IMR-90 (cell line): ENCODE measurements around the gene TSPAN19. TPM values are rescaled to one million over a fixed set of nuclear protein-coding genes. Genes with fewer than 3 reads are reported as not detected.

Source experiments
- ATAC-seq: fragments of 200-7000 bp; cut with Tn5 transposase; 2 replicates; pipeline ENCODE4 v1.9.1; 2020; ENCODE audit warnings: low read depth, mild to moderate bottlenecking, moderate library complexity
- BruUV-seq: library from RNA; stranded (reverse); fragments of 400-500 nt; replicated peaks from 2 replicates; lab custom pipeline; 2021; lab: Mats Ljungman, UMichigan
- CTCF ChIA-PET: fragments of 300-600 bp; formaldehyde crosslinking; extraction: SDS; loops from one replicate; lab custom pipeline; 2021; ENCODE audit warnings: antibody characterized with exemption; lab: Yijun Ruan, JAX
- POLR2A ChIA-PET: fragments of 300-600 bp; sonication (Branson Sonifier 250); formaldehyde crosslinking; loops from one replicate; lab custom pipeline; 2022; ENCODE audit warnings: antibody characterized with exemption; ENCODE audit not compliant: unreplicated experiment; lab: Charles Lee
- DNase-seq: peaks from one replicate; pipeline ENCODE4 v3.0.0; 2013
- H2AFZ ChIP-seq: replicated peaks from 2 replicates; pipeline ENCODE3; 2013; ENCODE audit warnings: low read length, mild to moderate bottlenecking; ENCODE audit not compliant: poor library complexity
- H2AK5ac ChIP-seq: 2 replicates; pipeline ENCODE4 v1.6.1; 2013; ENCODE audit warnings: low read depth, low read length, inconsistent platforms
- H2AK9ac ChIP-seq: replicated peaks from 2 replicates; pipeline ENCODE3; 2013; ENCODE audit warnings: mild to moderate bottlenecking, low read depth, low read length, moderate library complexity; ENCODE audit not compliant: poor library complexity
- H2BK120ac ChIP-seq: 2 replicates; pipeline ENCODE4 v1.6.1; 2013; ENCODE audit warnings: low read depth, low read length, inconsistent platforms
- H2BK15ac ChIP-seq: 3 replicates; pipeline ENCODE4 v1.6.1; 2013; ENCODE audit warnings: low read depth, low read length, inconsistent platforms
- H2BK20ac ChIP-seq: 2 replicates; pipeline ENCODE4 v1.6.1; 2013; ENCODE audit warnings: low read depth, mild to moderate bottlenecking, inconsistent platforms, low read length, moderate library complexity
- H2BK5ac ChIP-seq: 2 replicates; pipeline ENCODE4 v1.6.1; 2013; ENCODE audit warnings: mild to moderate bottlenecking, low read depth, low read length, inconsistent platforms; ENCODE audit not compliant: poor library complexity, severe bottlenecking
- H3K14ac ChIP-seq: replicated peaks from 2 replicates; pipeline ENCODE4 v1.6.1; 2013; ENCODE audit warnings: low read depth, low read length, inconsistent platforms
- H3K18ac ChIP-seq: 2 replicates; pipeline ENCODE4 v1.6.1; 2013; ENCODE audit warnings: low read depth, low read length, control low read depth
- H3K23ac ChIP-seq: 2 replicates; pipeline ENCODE4 v1.6.1; 2013; ENCODE audit warnings: low read depth, low read length, inconsistent platforms
- H3K27ac ChIP-seq: 2 replicates; pipeline ENCODE4 v1.5.1; 2013; ENCODE audit warnings: mild to moderate bottlenecking, control low read depth, low read length; ENCODE audit not compliant: insufficient read depth
- H3K27me3 ChIP-seq: 2 replicates; pipeline ENCODE4 v1.6.1; 2013; ENCODE audit warnings: low read length; ENCODE audit not compliant: control insufficient read depth, insufficient read depth
- H3K36me3 ChIP-seq: 2 replicates; pipeline ENCODE4 v1.6.1; 2013; ENCODE audit warnings: low read length, mixed read lengths; ENCODE audit not compliant: control insufficient read depth, insufficient read depth
- H3K4ac ChIP-seq: 2 replicates; pipeline ENCODE4 v1.6.1; 2013; ENCODE audit warnings: low read depth, low read length, inconsistent platforms
- H3K4me1 ChIP-seq: 2 replicates; pipeline ENCODE4 v1.6.1; 2013; ENCODE audit warnings: low read length, mixed read lengths; ENCODE audit not compliant: control insufficient read depth, insufficient read depth
- H3K4me2 ChIP-seq: 2 replicates; pipeline ENCODE4 v1.6.1; 2013; ENCODE audit warnings: low read depth, mild to moderate bottlenecking, control low read depth, low read length, moderate library complexity
- H3K4me3 ChIP-seq: 2 replicates; pipeline ENCODE4 v1.5.1; 2013; ENCODE audit warnings: low read depth, mild to moderate bottlenecking, control low read depth, low read length, moderate library complexity; ENCODE audit not compliant: insufficient read depth
- H3K56ac ChIP-seq: 2 replicates; pipeline ENCODE4 v1.6.1; 2013; ENCODE audit warnings: low read length, inconsistent platforms; ENCODE audit not compliant: insufficient read depth; ENCODE audit errors: extremely low read depth
- H3K79me1 ChIP-seq, 2 experiments: 2 replicates each; pipeline ENCODE4 v1.6.1; 2013; ENCODE audit warnings: low read length in 2 of 2, inconsistent platforms in 1 of 2, low read depth in 1 of 2
- H3K9ac ChIP-seq: 2 replicates; pipeline ENCODE4 v1.6.1; 2013; ENCODE audit warnings: low read depth, low read length, control low read depth
- H3K9me1 ChIP-seq: 2 replicates; pipeline ENCODE4 v1.6.1; 2013; ENCODE audit warnings: low read length, inconsistent platforms; ENCODE audit not compliant: insufficient read depth
- H3K9me3 ChIP-seq: 2 replicates; pipeline ENCODE4 v1.6.1; 2013; ENCODE audit warnings: low read length; ENCODE audit not compliant: control insufficient read depth, insufficient read depth
- H4K20me1 ChIP-seq: 2 replicates; pipeline ENCODE4 v1.6.1; 2013; ENCODE audit warnings: low read length, inconsistent platforms; ENCODE audit not compliant: insufficient read depth
- H4K5ac ChIP-seq: 2 replicates; pipeline ENCODE4 v1.6.1; 2013; ENCODE audit warnings: mild to moderate bottlenecking, low read depth, low read length, control low read depth
- H4K8ac ChIP-seq, 2 experiments: 2 replicates each; pipeline ENCODE4 v1.6.1; 2013; ENCODE audit warnings: low read depth in 2 of 2, low read length in 2 of 2, control low read depth in 1 of 2, inconsistent platforms in 1 of 2
- H4K91ac ChIP-seq: 2 replicates; pipeline ENCODE4 v1.6.1; 2013; ENCODE audit warnings: low read depth, low read length, inconsistent platforms; ENCODE audit not compliant: insufficient read depth
- BHLHE40 ChIP-seq: fragments of 150-350 bp; IDR thresholded peaks from 2 replicates; pipeline ENCODE4 v1.6.1; 2016; ENCODE audit warnings: mild to moderate bottlenecking, low read depth, low read length
- CEBPB ChIP-seq: IDR thresholded peaks from 2 replicates; pipeline ENCODE4 v1.6.1; 2012; ENCODE audit warnings: low read depth, low read length, improper control_type of control experiment
- CTCF ChIP-seq: conservative IDR thresholded peaks from 2 replicates; pipeline ENCODE4 v1.5.1; 2012; ENCODE audit warnings: mild to moderate bottlenecking, low read depth, low read length, improper control_type of control experiment
- ELK1 ChIP-seq: fragments of 150-350 bp; IDR thresholded peaks from 2 replicates; pipeline ENCODE4 v1.6.1; 2016; ENCODE audit warnings: low read depth, mild to moderate bottlenecking, low read length, moderate library complexity, borderline replicate concordance
- MAFK ChIP-seq: IDR thresholded peaks from 2 replicates; pipeline ENCODE4 v1.6.1; 2012; ENCODE audit warnings: low read depth, low read length, improper control_type of control experiment
- MAZ ChIP-seq: IDR thresholded peaks from 2 replicates; pipeline ENCODE4 v1.6.1; 2012; ENCODE audit warnings: low read depth, mild to moderate bottlenecking, low read length, improper control_type of control experiment, moderate library complexity, borderline replicate concordance
- SMC3 ChIP-seq: fragments of 150-350 bp; IDR thresholded peaks from 2 replicates; pipeline ENCODE4 v1.6.1; 2016; ENCODE audit warnings: low read depth, mild to moderate bottlenecking, antibody characterized with exemption, low read length, moderate library complexity
- USF2 ChIP-seq: fragments of 150-350 bp; IDR thresholded peaks from 2 replicates; pipeline ENCODE4 v1.6.1; 2017; ENCODE audit warnings: mild to moderate bottlenecking, antibody characterized with exemption, low read length, low read depth
- WGBS, 2 experiments: methylation state at CpG; one replicate each; pipeline versions ENCODE4 v1.1.5 to v1.1.7; 2013; ENCODE audit warnings: missing lambda C conversion rate in 2 of 2; ENCODE audit not compliant: insufficient read length in 1 of 2; ENCODE audit errors: extremely low coverage in 2 of 2; 5-methylcytosine and 5-hydroxymethylcytosine counted together
- dilution Hi-C: fragments of 300-500 bp; cut with HindIII; formaldehyde crosslinking; loops from one replicate; pipeline ENCODE4 v1.14.3; 2018; ENCODE audit warnings: low sequenced_read_pairs; ENCODE audit not compliant: unreplicated experiment
- in situ Hi-C: fragments of 300-500 bp; cut with MboI; formaldehyde crosslinking; loops from 3 replicates; pipeline ENCODE4 v1.14.3; 2019; ENCODE audit warnings: low sequenced_read_pairs, inconsistent platforms, mixed read lengths
- intact Hi-C: fragments of 100-400 bp; cut with micrococcal nuclease; formaldehyde crosslinking; loops from 2 replicates; pipeline ENCODE4 v1.10.0; 2022
- polyA plus RNA-seq, 3 experiments: library from polyadenylated mRNA; depleted of rRNA; stranded (reverse); fragments of >200 nt; gene quantifications; 2 replicates each; pipeline ENCODE4 v1.2.3, GENCODE V29; 2012; ENCODE audit warnings: low replicate concordance in 1 of 3
- total RNA-seq: library from RNA; depleted of rRNA; stranded (reverse); fragments of >200 nt; gene quantifications from 2 replicates; pipeline ENCODE4 v1.2.3, GENCODE V29; 2012

TSPAN19 gene
- total and polyA plus RNA-seq, 2 of the 4 experiments (the other 2 are of a cell fraction) = not detected

GRCh38 chr12:84995641-84996040, 40.4 kb downstream of the TSPAN19 start:
- no peaks in the 10 kb centered on the region for H3K36me3 ChIP-seq
- ATAC-seq (peak; percentile 35), DNase-seq (peak; percentile 42)
- no CpG with 5 or more reads among the region's 2 CpGs for WGBS, 2 experiments
- intact Hi-C loops = no loop called here
- no peaks in the 10 kb centered on the region for H4K20me1 ChIP-seq
- H3K14ac ChIP-seq = peak overlapping the region; percentile 59; the same call in 1 of the 2 replicates
- peaks cover 10% of the 10 kb centered on the region for H3K4me1 ChIP-seq
- H2AK9ac ChIP-seq = no peak overlapping the region
- 0 out of 4 replicates have a peak overlapping the region, but pooled peaks of 1 of the 2 experiments have one; percentile 60 for H4K8ac ChIP-seq
- peak overlapping the region; percentile 61; the same call in 1 of the 2 replicates for H3K18ac ChIP-seq
- no peak overlapping the region for H3K9ac ChIP-seq
- no peak overlapping the region for H3K4me3 ChIP-seq
- no peak overlapping the region for H3K23ac ChIP-seq
- H3K56ac ChIP-seq = no peak overlapping the region; the same call in 1 of the 2 replicates
- TF ChIP-seq USF2 (no peak), CEBPB (peak; percentile 30; the same call in 1 of the 2 replicates), MAFK (no peak), SMC3 (no peak), BHLHE40 (no peak), ELK1 (no peak), CTCF (no peak), MAZ (no peak)
- H2BK120ac ChIP-seq = peak overlapping the region; percentile 72; the same call in 1 of the 2 replicates
- no peaks in the 10 kb centered on the region for H3K27me3 ChIP-seq
- H2AK5ac ChIP-seq = no peak overlapping the region
- no peaks in the 10 kb centered on the region for H3K79me1 ChIP-seq
- no peak overlapping the region for H4K91ac ChIP-seq
- in situ Hi-C loops = no loop called here
- dilution Hi-C loops = no loop called here
- ChIA-PET POLR2A (interaction anchor here (0.5 kb wide), 1 partner anchor 242 kb away, joined by 6 read pairs; no protein-coding TSS in a partner anchor), CTCF (interaction anchor here (0.6 kb wide), 1 partner anchor 154 kb away, joined by 4 read pairs; no protein-coding TSS in a partner anchor)
- H3K9me1 ChIP-seq = peaks cover 5% of the 10 kb centered on the region; the same call in 1 of the 2 replicates
- no peak overlapping the region; the same call in 1 of the 2 replicates for H3K27ac ChIP-seq
- H3K4me2 ChIP-seq = peak overlapping the region; percentile 5; the same call in 1 of the 2 replicates
- H4K5ac ChIP-seq = no peak overlapping the region
- H3K9me3 ChIP-seq = no peaks in the 10 kb centered on the region
- H2BK15ac ChIP-seq = no peak overlapping the region
- H2BK5ac ChIP-seq = no peak overlapping the region
- H2AFZ ChIP-seq = no peak overlapping the region
- no TSS peak for BruUV-seq
- H2BK20ac ChIP-seq = peak overlapping the region; percentile 69; the same call in 1 of the 2 replicates
- no peak overlapping the region for H3K4ac ChIP-seq
